OCI-LY7 (cell line): ENCODE measurements around the gene USP34. TPM values are rescaled to one million over a fixed set of nuclear protein-coding genes. Genes with fewer than 3 reads are reported as not detected.

Experiments used
- BruUV-seq: library from RNA; stranded (reverse); fragments of 400-500 nt; replicated peaks from 2 replicates; lab custom pipeline; 2021; lab: Mats Ljungman, UMichigan
- CTCF ChIA-PET: fragments of 300-600 bp; sonication (Branson Sonifier 250); formaldehyde crosslinking; loops from one replicate; lab custom pipeline; 2022; ENCODE audit warnings: antibody characterized with exemption; ENCODE audit not compliant: unreplicated experiment; lab: Charles Lee
- POLR2A ChIA-PET: fragments of 300-600 bp; sonication (Branson Sonifier 250); formaldehyde crosslinking; loops from one replicate; lab custom pipeline; 2022; ENCODE audit warnings: antibody characterized with exemption; lab: Charles Lee
- DNase-seq: peaks from one replicate; pipeline ENCODE4 v3.0.0-alpha.2; 2015; ENCODE audit warnings: low spot score
- H2AFZ ChIP-seq: fragments of 200-600 bp; sonication (generic), shearing (Covaris generic); 2 replicates; pipeline ENCODE4 v1.6.1; 2014; ENCODE audit warnings: mild to moderate bottlenecking, antibody characterized with exemption, low read length, moderate library complexity
- H3K27ac ChIP-seq: fragments of 200-600 bp; sonication (generic); 2 replicates; pipeline ENCODE4 v1.5.1; 2014; ENCODE audit warnings: mixed run types, low read depth, mild to moderate bottlenecking, moderate library complexity, low read length, inconsistent platforms; ENCODE audit not compliant: poor library complexity, severe bottlenecking
- H3K36me3 ChIP-seq: fragments of 200-600 bp; sonication (generic); 2 replicates; pipeline ENCODE4 v1.6.1; 2014; ENCODE audit warnings: mild to moderate bottlenecking, antibody characterized with exemption, low read length, moderate library complexity, mixed read lengths; ENCODE audit not compliant: insufficient read depth
- H3K4me1 ChIP-seq: fragments of 200-600 bp; sonication (generic); 2 replicates; pipeline ENCODE4 v1.5.1; 2014; ENCODE audit warnings: mild to moderate bottlenecking, low read length; ENCODE audit not compliant: insufficient read depth, poor library complexity, severe bottlenecking
- H3K4me2 ChIP-seq: fragments of 200-600 bp; sonication (generic); 2 replicates; pipeline ENCODE4 v1.6.1; 2014; ENCODE audit warnings: mild to moderate bottlenecking, low read length
- H3K4me3 ChIP-seq: fragments of 200-600 bp; sonication (generic); 2 replicates; pipeline ENCODE4 v1.5.1; 2014; ENCODE audit warnings: mild to moderate bottlenecking, low read depth, low read length; ENCODE audit not compliant: poor library complexity, severe bottlenecking
- H3K79me2 ChIP-seq: fragments of 200-600 bp; sonication (generic); 2 replicates; pipeline ENCODE4 v1.6.1; 2016; ENCODE audit warnings: low read depth, mild to moderate bottlenecking, low read length, moderate library complexity, mixed read lengths; ENCODE audit not compliant: insufficient read depth
- H3K9me2 ChIP-seq: fragments of 200-600 bp; sonication (generic); 2 replicates; pipeline ENCODE4 v1.6.1; 2016; ENCODE audit warnings: mild to moderate bottlenecking, low read length, mixed read lengths; ENCODE audit not compliant: insufficient read depth
- H3K9me3 ChIP-seq: fragments of 200-600 bp; sonication (generic); 2 replicates; pipeline ENCODE4 v1.6.1; 2014; ENCODE audit warnings: mild to moderate bottlenecking, mixed run types, low read length, mixed read lengths
- H4K20me1 ChIP-seq: fragments of 200-600 bp; sonication (generic); 2 replicates; pipeline ENCODE4 v1.6.1; 2014; ENCODE audit warnings: mild to moderate bottlenecking, antibody characterized with exemption, low read length, moderate library complexity, mixed read lengths; ENCODE audit not compliant: insufficient read depth
- CTCF ChIP-seq: fragments of 200-600 bp; sonication (generic); conservative IDR thresholded peaks from 2 replicates; pipeline ENCODE4 v1.5.1; 2014; ENCODE audit warnings: mild to moderate bottlenecking, antibody characterized with exemption, low read length, moderate library complexity, mixed read lengths
- EZH2phosphoT487 ChIP-seq: fragments of 200-600 bp; sonication (generic); IDR thresholded peaks from 2 replicates; pipeline ENCODE4 v1.6.1; 2018; ENCODE audit warnings: low read depth, borderline replicate concordance, mild to moderate bottlenecking, mixed run types, antibody characterized with exemption, low read length, moderate library complexity, mixed read lengths
- intact Hi-C: fragments of 100-400 bp; cut with micrococcal nuclease; formaldehyde crosslinking; loops from one replicate; pipeline ENCODE4 v1.10.0; 2022; ENCODE audit not compliant: unreplicated experiment
- total RNA-seq, 2 experiments: library from RNA; depleted of rRNA in 1 of 2; stranded (reverse); fragments of >200 nt in 1 of 2; shearing (Covaris generic) in 1 of 2; gene quantifications; 2 replicates each; pipeline ENCODE4 v1.2.3, GENCODE V29; 2014 to 2022

USP34 gene
- total RNA-seq, 2 experiments from 2014 or later, result 192 to 344 TPM

GRCh38 chr2:61145990-61146389 is 324.9 kb downstream of the USP34 start:
- H3K79me2 ChIP-seq, result peaks cover 7% of the 10 kb centered on the region; the same call in 1 of the 2 replicates
- ChIA-PET POLR2A (interaction anchor here (0.6 to 1.9 kb wide), 4 partner anchors 10 to 637 kb away, joined by 3 to 7 read pairs (median 3); no protein-coding TSS in a partner anchor), CTCF (no interaction called here)
- H3K9me3 ChIP-seq, result no peaks in the 10 kb centered on the region; the same call in 1 of the 2 replicates
- 0 out of 2 replicates have a peak, but pooled peaks cover 2% of the 10 kb centered on the region for H3K36me3 ChIP-seq
- peak overlapping the region; percentile 61; the same call in 1 of the 2 replicates for H3K4me2 ChIP-seq
- H4K20me1 ChIP-seq, result no peaks in the 10 kb centered on the region
- no peak for DNase-seq
- H3K9me2 ChIP-seq, result no peaks in the 10 kb centered on the region
- peaks cover 5% of the 10 kb centered on the region for H3K4me1 ChIP-seq
- intact Hi-C loops, result no loop called here
- no peak overlapping the region for H3K27ac ChIP-seq
- TF ChIP-seq EZH2phosphoT487 (no peak), CTCF (no peak)
- H2AFZ ChIP-seq, result no peak overlapping the region
- no peak overlapping the region for H3K4me3 ChIP-seq
- no TSS peak for BruUV-seq

DNA sequence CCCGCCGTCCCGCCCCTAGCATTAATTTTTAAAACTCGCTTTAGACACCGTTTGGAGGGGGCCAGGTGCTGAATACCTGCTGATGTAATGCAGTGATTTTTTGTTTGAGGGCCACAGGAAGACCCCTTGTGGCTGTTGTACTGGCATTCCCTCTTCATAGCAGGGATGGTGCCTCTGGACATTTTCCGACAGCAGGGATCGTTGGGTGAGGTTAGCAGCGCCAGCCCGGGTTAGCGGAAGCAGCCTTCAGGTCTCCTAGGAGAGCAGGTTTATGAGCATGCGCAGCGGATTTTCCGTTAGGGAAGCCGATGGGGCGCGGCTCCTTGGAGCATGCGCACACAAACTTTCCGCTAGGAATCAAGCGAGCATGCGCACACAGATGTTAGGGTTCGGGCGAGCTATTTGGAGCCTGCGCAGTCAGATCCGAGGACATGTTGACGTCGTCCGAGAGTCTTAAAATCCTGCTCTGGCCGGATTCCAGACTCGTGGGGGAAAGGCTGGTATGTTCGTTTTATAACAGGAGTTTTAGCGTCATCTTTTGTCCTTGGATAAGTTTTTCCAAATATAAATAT is 326.1 kb downstream of the USP34 start:
- Histone ChIP-seq H3K4me1 (peaks cover 5% of the 10 kb centered on the region), H3K9me2 (no peaks in the 10 kb centered on the region), H3K9me3 (no peaks in the 10 kb centered on the region; the same call in 1 of the 2 replicates), H4K20me1 (no peaks in the 10 kb centered on the region), H3K27ac (peak overlapping the region; percentile 45), H3K36me3 (0 out of 2 replicates have a peak, but pooled peaks cover 2% of the 10 kb centered on the region), H3K4me2 (peak overlapping the region; percentile 61), H3K79me2 (peaks cover 7% of the 10 kb centered on the region; the same call in 1 of the 2 replicates), H3K4me3 (peak overlapping the region; percentile 69), H2AFZ (peak overlapping the region; percentile 50)
- ChIA-PET POLR2A (interaction anchor here (0.6 to 1.9 kb wide), 5 partner anchors 11 to 482 kb away, joined by 3 to 7 read pairs (median 4); no protein-coding TSS in a partner anchor), CTCF (interaction anchor here (1.0 kb wide), 1 partner anchor 9 kb away, joined by 4 read pairs; no protein-coding TSS in a partner anchor)
- BruUV-seq, result no TSS peak
- peak; percentile 99 for DNase-seq
- intact Hi-C loops, result no loop called here
- TF ChIP-seq CTCF, result no peak
- TF ChIP-seq EZH2phosphoT487, result no peak

- no peak for DNase-seq
- intact Hi-C loops, result no loop called here
- no peaks in the 10 kb centered on the region for H4K20me1 ChIP-seq
- TF ChIP-seq CTCF, result no peak
- ChIA-PET POLR2A (interaction anchor here (0.5 to 0.6 kb wide), 2 partner anchors 282 to 311 kb away, joined by 3 to 4 read pairs; no protein-coding TSS in a partner anchor), CTCF (no interaction called here)
- no peak overlapping the region for H3K4me3 ChIP-seq
- H3K36me3 ChIP-seq, result 0 out of 2 replicates have a peak, but pooled peaks cover 2% of the 10 kb centered on the region
- peaks cover 5% of the 10 kb centered on the region for H3K4me1 ChIP-seq
- H2AFZ ChIP-seq, result no peak overlapping the region
- H3K9me3 ChIP-seq, result no peaks in the 10 kb centered on the region; the same call in 1 of the 2 replicates
- BruUV-seq, result no TSS peak
- peaks cover 7% of the 10 kb centered on the region; the same call in 1 of the 2 replicates for H3K79me2 ChIP-seq
- no peak overlapping the region for H3K27ac ChIP-seq
- no peaks in the 10 kb centered on the region for H3K9me2 ChIP-seq
- no peak overlapping the region for H3K4me2 ChIP-seq
These were observed 329.7 kb downstream of the USP34 start for GRCh38 chr2:61141151-61141550.
